Ishikawa (cell line): ENCODE results near the gene ONECUT1.

ENCODE experiments used
- RAD21 ChIP-seq: IDR thresholded peaks from 2 replicates; pipeline ENCODE4 v1.6.1; 2012; ENCODE audit warnings: low read depth
- TF ChIP-seq, protein P1 (sequence below): IDR thresholded peaks from 2 replicates; pipeline ENCODE4 v1.6.1; 2012
- TF ChIP-seq, protein P2 (sequence below): IDR thresholded peaks from 2 replicates; pipeline ENCODE4 v1.6.1; 2012; ENCODE audit warnings: low read depth, mild to moderate bottlenecking

DNA sequence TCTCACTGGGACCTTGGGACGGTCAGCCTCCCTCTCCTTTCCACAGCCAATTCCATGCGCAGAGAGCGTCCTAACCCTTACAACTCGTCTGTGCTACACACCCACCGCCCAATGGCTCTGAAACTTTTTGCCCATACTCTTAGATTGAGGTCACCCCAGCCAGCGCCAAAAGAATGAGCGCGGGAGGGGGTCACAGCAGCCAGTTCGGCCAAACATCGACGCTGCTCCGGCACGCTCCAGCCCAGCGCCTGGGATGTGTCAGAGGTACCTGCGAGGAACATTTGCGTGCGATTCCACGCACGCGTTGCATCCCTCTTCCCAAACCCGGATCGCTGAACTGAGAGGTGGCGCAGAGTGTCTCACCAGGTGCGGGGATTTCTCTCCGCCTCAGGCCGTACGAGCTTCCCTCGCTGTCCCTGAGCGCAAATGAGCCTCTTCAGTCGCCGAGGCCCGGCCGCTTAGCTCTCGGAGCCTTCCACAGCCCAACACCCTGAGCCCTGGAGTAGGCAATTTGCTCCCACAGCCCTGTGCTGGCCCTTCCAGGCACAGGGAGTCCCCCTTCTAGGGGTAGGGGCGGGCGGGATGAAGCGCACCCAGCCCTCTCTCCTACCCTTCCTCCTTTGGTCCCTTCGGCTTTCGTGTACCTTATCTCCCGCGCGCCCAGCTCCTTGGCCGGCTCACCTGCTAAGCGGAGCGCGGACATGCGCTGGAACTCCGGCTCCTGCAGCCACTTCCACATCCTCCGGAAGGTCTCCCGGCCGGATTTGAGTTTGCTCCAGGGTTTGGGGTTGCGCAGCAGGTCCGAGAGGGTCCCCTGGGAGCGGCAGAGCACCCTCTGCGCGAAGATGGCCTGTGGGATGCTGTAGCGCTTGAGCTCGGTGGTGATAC lies 1.8 kb downstream of the ONECUT1 start:
- TF ChIP-seq, protein P1, sequence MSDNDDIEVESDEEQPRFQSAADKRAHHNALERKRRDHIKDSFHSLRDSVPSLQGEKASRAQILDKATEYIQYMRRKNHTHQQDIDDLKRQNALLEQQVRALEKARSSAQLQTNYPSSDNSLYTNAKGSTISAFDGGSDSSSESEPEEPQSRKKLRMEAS = no peak
- no peak for TF ChIP-seq RAD21
- TF ChIP-seq, protein P2, sequence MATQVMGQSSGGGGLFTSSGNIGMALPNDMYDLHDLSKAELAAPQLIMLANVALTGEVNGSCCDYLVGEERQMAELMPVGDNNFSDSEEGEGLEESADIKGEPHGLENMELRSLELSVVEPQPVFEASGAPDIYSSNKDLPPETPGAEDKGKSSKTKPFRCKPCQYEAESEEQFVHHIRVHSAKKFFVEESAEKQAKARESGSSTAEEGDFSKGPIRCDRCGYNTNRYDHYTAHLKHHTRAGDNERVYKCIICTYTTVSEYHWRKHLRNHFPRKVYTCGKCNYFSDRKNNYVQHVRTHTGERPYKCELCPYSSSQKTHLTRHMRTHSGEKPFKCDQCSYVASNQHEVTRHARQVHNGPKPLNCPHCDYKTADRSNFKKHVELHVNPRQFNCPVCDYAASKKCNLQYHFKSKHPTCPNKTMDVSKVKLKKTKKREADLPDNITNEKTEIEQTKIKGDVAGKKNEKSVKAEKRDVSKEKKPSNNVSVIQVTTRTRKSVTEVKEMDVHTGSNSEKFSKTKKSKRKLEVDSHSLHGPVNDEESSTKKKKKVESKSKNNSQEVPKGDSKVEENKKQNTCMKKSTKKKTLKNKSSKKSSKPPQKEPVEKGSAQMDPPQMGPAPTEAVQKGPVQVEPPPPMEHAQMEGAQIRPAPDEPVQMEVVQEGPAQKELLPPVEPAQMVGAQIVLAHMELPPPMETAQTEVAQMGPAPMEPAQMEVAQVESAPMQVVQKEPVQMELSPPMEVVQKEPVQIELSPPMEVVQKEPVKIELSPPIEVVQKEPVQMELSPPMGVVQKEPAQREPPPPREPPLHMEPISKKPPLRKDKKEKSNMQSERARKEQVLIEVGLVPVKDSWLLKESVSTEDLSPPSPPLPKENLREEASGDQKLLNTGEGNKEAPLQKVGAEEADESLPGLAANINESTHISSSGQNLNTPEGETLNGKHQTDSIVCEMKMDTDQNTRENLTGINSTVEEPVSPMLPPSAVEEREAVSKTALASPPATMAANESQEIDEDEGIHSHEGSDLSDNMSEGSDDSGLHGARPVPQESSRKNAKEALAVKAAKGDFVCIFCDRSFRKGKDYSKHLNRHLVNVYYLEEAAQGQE = no peak
